Measurements from ENCODE around the gene RNF183. TPM values are rescaled to one million over a fixed set of nuclear protein-coding genes. Genes with fewer than 3 reads are reported as not detected.

RNF183 gene
- total RNA-seq, 5 donors from 2014 or later (not counting 1 experiment from before 2014, with no cell fraction given), result 0.73 TPM; not detected in 4

- H3K27ac ChIP-seq (ENCODE audit: low read length), result no peak overlapping the region
- no peaks in the 10 kb centered on the region for H3K27me3 ChIP-seq (replicated peaks in 1 of 2; ENCODE audit: control insufficient read depth in 2 of 2, extremely low read depth in 1 of 2, insufficient read depth in 2 of 2, low read length in 1 of 2)
- ATAC-seq (replicated peaks in 1 of 4) (no peak), DNase-seq (no peak)
- ChIA-PET CTCF (no interaction called here), POLR2A (no interaction called here)
- Mint-ChIP-seq H3K4me1 (no peaks in the 10 kb centered on the region), H3K4me3 (no peak overlapping the region), H3K36me3 (peaks cover 6% of the 10 kb centered on the region), H3K27me3 (no peaks in the 10 kb centered on the region), H3K9me3 (no peaks in the 10 kb centered on the region), H3K27ac (no peak overlapping the region)
- H3K36me3 ChIP-seq (ENCODE audit: control insufficient read depth in 2 of 2, extremely low read depth in 1 of 2, insufficient read depth in 1 of 2, low read length in 1 of 2), result no peaks in the 10 kb centered on the region
- no peak overlapping the region for H3K4me3 ChIP-seq (ENCODE audit: control insufficient read depth in 1 of 2, extremely low read depth in 1 of 2, low read length in 1 of 2)
- H3K9me3 ChIP-seq, result no peaks in the 10 kb centered on the region
- WGBS (ENCODE audit: insufficient coverage), result 96% methylated on average over 4 of the region's 6 CpGs
- no peaks in the 10 kb centered on the region for H3K4me1 ChIP-seq (ENCODE audit: control insufficient read depth in 1 of 2, extremely low read depth in 1 of 2, insufficient read depth in 2 of 2, low read length in 2 of 2)
Measured at GRCh38 chr9:113322671-113323070, 19.5 kb upstream of the RNF183 start.

- ChIA-PET CTCF (no interaction called here), POLR2A (no interaction called here)
- no peaks in the 10 kb centered on the region for H3K4me1 ChIP-seq (ENCODE audit: control insufficient read depth in 1 of 2, extremely low read depth in 1 of 2, insufficient read depth in 2 of 2, low read length in 2 of 2)
- no peak overlapping the region for H3K4me3 ChIP-seq (ENCODE audit: control insufficient read depth in 1 of 2, extremely low read depth in 1 of 2, low read length in 1 of 2)
- DNase-seq (no peak), ATAC-seq (replicated peaks in 1 of 4) (no peak)
- H3K4me3 Mint-ChIP-seq, result no peak overlapping the region
- 100% methylated on average over 2 of the region's 3 CpGs for WGBS (ENCODE audit: insufficient coverage)
- H3K4me1 Mint-ChIP-seq, result no peaks in the 10 kb centered on the region
- H3K36me3 Mint-ChIP-seq, result peaks cover 6% of the 10 kb centered on the region
- H3K27ac ChIP-seq (ENCODE audit: low read length), result no peak overlapping the region
- peaks cover 1 to 4% of the 10 kb centered on the region in 2 donors for H3K27me3 Mint-ChIP-seq
- H3K27me3 ChIP-seq (replicated peaks in 1 of 2; ENCODE audit: control insufficient read depth in 2 of 2, extremely low read depth in 1 of 2, insufficient read depth in 2 of 2, low read length in 1 of 2), result peaks cover 0 to 2% of the 10 kb centered on the region in 2 experiments
- no peaks in the 10 kb centered on the region for H3K9me3 ChIP-seq
- H3K27ac Mint-ChIP-seq, result no peak overlapping the region
- no peaks in the 10 kb centered on the region for H3K9me3 Mint-ChIP-seq
- H3K36me3 ChIP-seq (ENCODE audit: control insufficient read depth in 2 of 2, extremely low read depth in 1 of 2, insufficient read depth in 1 of 2, low read length in 1 of 2), result no peaks in the 10 kb centered on the region
Measured at GRCh38 chr9:113320051-113320450, 16.9 kb upstream of the RNF183 start.

- DNase-seq, result no peak
- H3K27ac ChIP-seq (ENCODE audit: low read length), result no peak overlapping the region
- no peak for ATAC-seq (replicated peaks in 1 of 4)
- H3K4me3 ChIP-seq (ENCODE audit: control insufficient read depth in 1 of 2, extremely low read depth in 1 of 2, low read length in 1 of 2), result no peak overlapping the region
- H3K9me3 ChIP-seq, result no peaks in the 10 kb centered on the region
- no peaks in the 10 kb centered on the region for H3K4me1 Mint-ChIP-seq
- CTCF ChIA-PET, result interaction anchor here in 1 of 2 donors (0.6 to 1.0 kb wide), 2 partner anchors 29 to 275 kb away, joined by 3 to 4 read pairs; no protein-coding TSS in a partner anchor
- H3K4me3 Mint-ChIP-seq, result no peak overlapping the region
- POLR2A ChIA-PET, result interaction anchor here in 1 of 2 donors (0.5 to 0.9 kb wide), 2 partner anchors 9 to 107 kb away, joined by 3 to 7 read pairs; no protein-coding TSS in a partner anchor
- H3K9me3 Mint-ChIP-seq, result no peaks in the 10 kb centered on the region
- WGBS (ENCODE audit: insufficient coverage), result no CpG with 5 or more reads among the region's 2 CpGs
- no peak overlapping the region for H3K27ac Mint-ChIP-seq
- H3K36me3 ChIP-seq (ENCODE audit: control insufficient read depth in 2 of 2, extremely low read depth in 1 of 2, insufficient read depth in 1 of 2, low read length in 1 of 2), result no peaks in the 10 kb centered on the region
- peaks cover 0 to 2% of the 10 kb centered on the region in 2 experiments for H3K27me3 ChIP-seq (replicated peaks in 1 of 2; ENCODE audit: control insufficient read depth in 2 of 2, extremely low read depth in 1 of 2, insufficient read depth in 2 of 2, low read length in 1 of 2)
- H3K27me3 Mint-ChIP-seq, result peaks cover 3 to 4% of the 10 kb centered on the region in 2 donors
- H3K4me1 ChIP-seq (ENCODE audit: control insufficient read depth in 1 of 2, extremely low read depth in 1 of 2, insufficient read depth in 2 of 2, low read length in 2 of 2), result no peaks in the 10 kb centered on the region
- peaks cover 6% of the 10 kb centered on the region for H3K36me3 Mint-ChIP-seq
Measured at GRCh38 chr9:113319054-113319453, 15.9 kb upstream of the RNF183 start.

GRCh38 chr9:113317777-113318176 lies 14.6 kb upstream of the RNF183 start:
- no peaks in the 10 kb centered on the region for H3K9me3 ChIP-seq
- H3K27me3 ChIP-seq (replicated peaks in 1 of 2; ENCODE audit: control insufficient read depth in 2 of 2, extremely low read depth in 1 of 2, insufficient read depth in 2 of 2, low read length in 1 of 2), result peaks cover 0 to 2% of the 10 kb centered on the region in 2 experiments
- H3K4me1 ChIP-seq (ENCODE audit: control insufficient read depth in 1 of 2, extremely low read depth in 1 of 2, insufficient read depth in 2 of 2, low read length in 2 of 2), result no peaks in the 10 kb centered on the region
- ChIA-PET CTCF (no interaction called here), POLR2A (no interaction called here)
- DNase-seq (no peak), ATAC-seq (replicated peaks in 1 of 4) (no peak)
- no peak overlapping the region for H3K4me3 ChIP-seq (ENCODE audit: control insufficient read depth in 1 of 2, extremely low read depth in 1 of 2, low read length in 1 of 2)
- H3K27ac ChIP-seq (ENCODE audit: low read length), result no peak overlapping the region
- Mint-ChIP-seq H3K9me3 (no peaks in the 10 kb centered on the region), H3K27me3 (peaks cover 3 to 4% of the 10 kb centered on the region in 2 donors), H3K36me3 (peaks cover 6% of the 10 kb centered on the region), H3K4me3 (no peak overlapping the region), H3K4me1 (no peaks in the 10 kb centered on the region), H3K27ac (no peak overlapping the region)
- no CpG with 5 or more reads among the region's 2 CpGs for WGBS (ENCODE audit: insufficient coverage)
- H3K36me3 ChIP-seq (ENCODE audit: control insufficient read depth in 2 of 2, extremely low read depth in 1 of 2, insufficient read depth in 1 of 2, low read length in 1 of 2), result no peaks in the 10 kb centered on the region

GRCh38 chr9:113316030-113316429 lies 12.9 kb upstream of the RNF183 start:
- Mint-ChIP-seq H3K27me3 (peaks cover 3 to 4% of the 10 kb centered on the region in 2 donors), H3K4me1 (no peaks in the 10 kb centered on the region), H3K9me3 (no peaks in the 10 kb centered on the region), H3K36me3 (peaks cover 6% of the 10 kb centered on the region), H3K27ac (no peak overlapping the region), H3K4me3 (no peak overlapping the region)
- no peak overlapping the region for H3K4me3 ChIP-seq (ENCODE audit: control insufficient read depth in 1 of 2, extremely low read depth in 1 of 2, low read length in 1 of 2)
- 81% methylated on average over 3 of the region's 4 CpGs for WGBS (ENCODE audit: insufficient coverage)
- H3K27me3 ChIP-seq (replicated peaks in 1 of 2; ENCODE audit: control insufficient read depth in 2 of 2, extremely low read depth in 1 of 2, insufficient read depth in 2 of 2, low read length in 1 of 2), result peaks cover 0 to 2% of the 10 kb centered on the region in 2 experiments
- no peaks in the 10 kb centered on the region for H3K9me3 ChIP-seq
- H3K36me3 ChIP-seq (ENCODE audit: control insufficient read depth in 2 of 2, extremely low read depth in 1 of 2, insufficient read depth in 1 of 2, low read length in 1 of 2), result no peaks in the 10 kb centered on the region
- H3K27ac ChIP-seq (ENCODE audit: low read length), result no peak overlapping the region
- no peaks in the 10 kb centered on the region for H3K4me1 ChIP-seq (ENCODE audit: control insufficient read depth in 1 of 2, extremely low read depth in 1 of 2, insufficient read depth in 2 of 2, low read length in 2 of 2)
- DNase-seq (no peak), ATAC-seq (replicated peaks in 1 of 4) (no peak)
- POLR2A ChIA-PET, result no interaction called here
- CTCF ChIA-PET, result no interaction called here

GRCh38 chr9:113315231-113315630 lies 12.1 kb upstream of the RNF183 start:
- ChIA-PET CTCF (no interaction called here), POLR2A (no interaction called here)
- Histone ChIP-seq H3K36me3 (ENCODE audit: control insufficient read depth in 2 of 2, extremely low read depth in 1 of 2, insufficient read depth in 1 of 2, low read length in 1 of 2) (no peaks in the 10 kb centered on the region), H3K9me3 (no peaks in the 10 kb centered on the region), H3K4me3 (ENCODE audit: control insufficient read depth in 1 of 2, extremely low read depth in 1 of 2, low read length in 1 of 2) (no peak overlapping the region), H3K27ac (ENCODE audit: low read length) (no peak overlapping the region), H3K4me1 (ENCODE audit: control insufficient read depth in 1 of 2, extremely low read depth in 1 of 2, insufficient read depth in 2 of 2, low read length in 2 of 2) (no peaks in the 10 kb centered on the region), H3K27me3 (replicated peaks in 1 of 2; ENCODE audit: control insufficient read depth in 2 of 2, extremely low read depth in 1 of 2, insufficient read depth in 2 of 2, low read length in 1 of 2) (peaks cover 0 to 2% of the 10 kb centered on the region in 2 experiments)
- Mint-ChIP-seq H3K4me3 (no peak overlapping the region), H3K27ac (no peak overlapping the region), H3K27me3 (peaks cover 3 to 4% of the 10 kb centered on the region in 2 donors), H3K36me3 (peaks cover 6% of the 10 kb centered on the region), H3K4me1 (no peaks in the 10 kb centered on the region), H3K9me3 (no peaks in the 10 kb centered on the region)
- DNase-seq, result no peak
- no peak for ATAC-seq (replicated peaks in 1 of 4)

GRCh38 chr9:113313261-113313660 lies 10.1 kb upstream of the RNF183 start:
- Mint-ChIP-seq H3K9me3 (no peaks in the 10 kb centered on the region), H3K27me3 (peaks cover 3 to 4% of the 10 kb centered on the region in 2 donors), H3K4me3 (no peak overlapping the region), H3K36me3 (no peaks in the 10 kb centered on the region), H3K4me1 (no peaks in the 10 kb centered on the region), H3K27ac (no peak overlapping the region)
- no peak for DNase-seq
- no peaks in the 10 kb centered on the region for H3K4me1 ChIP-seq (ENCODE audit: control insufficient read depth in 1 of 2, extremely low read depth in 1 of 2, insufficient read depth in 2 of 2, low read length in 2 of 2)
- WGBS (ENCODE audit: insufficient coverage), result 86% methylated on average over 1 of the region's 5 CpGs
- no peak overlapping the region for H3K27ac ChIP-seq (ENCODE audit: low read length)
- ChIA-PET CTCF (interaction anchor here in 1 of 2 donors (0.7 kb wide), 1 partner anchor 86 kb away, joined by 4 read pairs; no protein-coding TSS in a partner anchor), POLR2A (no interaction called here)
- no peaks in the 10 kb centered on the region for H3K9me3 ChIP-seq
- no peak for ATAC-seq (replicated peaks in 1 of 4)
- no peak overlapping the region for H3K4me3 ChIP-seq (ENCODE audit: control insufficient read depth in 1 of 2, extremely low read depth in 1 of 2, low read length in 1 of 2)
- H3K27me3 ChIP-seq (replicated peaks in 1 of 2; ENCODE audit: control insufficient read depth in 2 of 2, extremely low read depth in 1 of 2, insufficient read depth in 2 of 2, low read length in 1 of 2), result peaks cover 0 to 2% of the 10 kb centered on the region in 2 experiments
- no peaks in the 10 kb centered on the region for H3K36me3 ChIP-seq (ENCODE audit: control insufficient read depth in 2 of 2, extremely low read depth in 1 of 2, insufficient read depth in 1 of 2, low read length in 1 of 2)
